NCI-H345 (cell line): Measurements from ENCODE around the gene KCNIP1.
"Not testable (repeated sequence)": the region's sequence is repeated elsewhere in the genome, so short reads cannot be mapped to it uniquely, and the experiment has no call there.

Experiments used
- DNase-seq: peaks from one replicate; lab custom pipeline; 2025; lab: John Stamatoyannopoulos, UW

Gene KCNIP1

GRCh38 chr5:170537451-170538095 lies 33.8 kb downstream of the KCNIP1 start:
- no peak for DNase-seq

GRCh38 chr5:170538096-170538465 lies 34.3 kb downstream of the KCNIP1 start:
- no peak for DNase-seq

- no peak for DNase-seq
These were observed 35.1 kb downstream of the KCNIP1 start for GRCh38 chr5:170538696-170539586.

- no peak for DNase-seq
These were observed 36.5 kb downstream of the KCNIP1 start for GRCh38 chr5:170540271-170540670.

GRCh38 chr5:170541146-170541769 lies 37.4 kb downstream of the KCNIP1 start:
- DNase-seq: no peak

GRCh38 chr5:170542691-170543293 lies 39.0 kb downstream of the KCNIP1 start:
- no peak for DNase-seq

- no peak for DNase-seq
These were observed 41.5 kb downstream of the KCNIP1 start for GRCh38 chr5:170545313-170545712.

- no peak for DNase-seq
These were observed 42.0 kb downstream of the KCNIP1 start for GRCh38 chr5:170545811-170546210.

GRCh38 chr5:170546282-170546681 lies 42.5 kb downstream of the KCNIP1 start:
- no peak for DNase-seq

GRCh38 chr5:170550382-170550781 lies 46.6 kb downstream of the KCNIP1 start:
- not testable (repeated sequence) for DNase-seq

- no peak for DNase-seq
These were observed 47.3 kb downstream of the KCNIP1 start for GRCh38 chr5:170551076-170551475.

- DNase-seq: no peak
These were observed 47.8 kb downstream of the KCNIP1 start for GRCh38 chr5:170551622-170552021.

- no peak for DNase-seq
These were observed 48.8 kb downstream of the KCNIP1 start for GRCh38 chr5:170552621-170553115.

- no peak for DNase-seq
These were observed 49.4 kb downstream of the KCNIP1 start for GRCh38 chr5:170553218-170553617.

GRCh38 chr5:170554521-170555267 lies 50.9 kb downstream of the KCNIP1 start:
- no peak for DNase-seq

GRCh38 chr5:170557314-170557713 lies 53.5 kb downstream of the KCNIP1 start:
- DNase-seq: no peak

- no peak for DNase-seq
These were observed 55.5 kb downstream of the KCNIP1 start for GRCh38 chr5:170559296-170559695.

- no peak for DNase-seq
These were observed 57.1 kb downstream of the KCNIP1 start for GRCh38 chr5:170560938-170561337.

- no peak for DNase-seq
These were observed 58.5 kb downstream of the KCNIP1 start for GRCh38 chr5:170562166-170562874.

GRCh38 chr5:170562875-170563228 lies 59.0 kb downstream of the KCNIP1 start:
- no peak for DNase-seq
